HEK293 (cell line): Measurements from ENCODE around the gene CPNE4.

Experiments
- ZNF133 ChIP-seq: fragments of 450-650 bp; formaldehyde crosslinking; IDR thresholded peaks from 2 replicates; pipeline ENCODE4 v1.5.1; 2016; ENCODE audit warnings: missing biosample characterization, missing genetic modification characterization
- ZNF274 ChIP-seq, 2 experiments: fragments of 200-500 bp in 1 of 2; fragments of 450-650 bp in 1 of 2; sonication (Bioruptor generic) in 1 of 2; formaldehyde crosslinking in 1 of 2; IDR thresholded peaks; 2 replicates each; pipeline versions ENCODE4 v1.5.1 to v1.6.1; 2014 to 2016; ENCODE audit warnings: borderline replicate concordance in 1 of 2, inconsistent platforms in 1 of 2, low read length in 1 of 2, missing biosample characterization in 1 of 2, missing genetic modification characterization in 1 of 2
- TF ChIP-seq, protein P1 (sequence below): fragments of 450-650 bp; formaldehyde crosslinking; IDR thresholded peaks from 2 replicates; pipeline ENCODE4 v1.5.1; 2016; ENCODE audit warnings: missing biosample characterization, missing genetic modification characterization

- TF ChIP-seq ZNF133 (tag by site-specific recombination) (no peak), ZNF274 (IDR thresholded peaks at IDR 0.05; ENCODE audit: low read length) (no peak), ZNF274 (tag by site-specific recombination; IDR thresholded peaks at IDR 0.05; ENCODE audit: borderline replicate concordance) (no peak)
- TF ChIP-seq, protein P1, sequence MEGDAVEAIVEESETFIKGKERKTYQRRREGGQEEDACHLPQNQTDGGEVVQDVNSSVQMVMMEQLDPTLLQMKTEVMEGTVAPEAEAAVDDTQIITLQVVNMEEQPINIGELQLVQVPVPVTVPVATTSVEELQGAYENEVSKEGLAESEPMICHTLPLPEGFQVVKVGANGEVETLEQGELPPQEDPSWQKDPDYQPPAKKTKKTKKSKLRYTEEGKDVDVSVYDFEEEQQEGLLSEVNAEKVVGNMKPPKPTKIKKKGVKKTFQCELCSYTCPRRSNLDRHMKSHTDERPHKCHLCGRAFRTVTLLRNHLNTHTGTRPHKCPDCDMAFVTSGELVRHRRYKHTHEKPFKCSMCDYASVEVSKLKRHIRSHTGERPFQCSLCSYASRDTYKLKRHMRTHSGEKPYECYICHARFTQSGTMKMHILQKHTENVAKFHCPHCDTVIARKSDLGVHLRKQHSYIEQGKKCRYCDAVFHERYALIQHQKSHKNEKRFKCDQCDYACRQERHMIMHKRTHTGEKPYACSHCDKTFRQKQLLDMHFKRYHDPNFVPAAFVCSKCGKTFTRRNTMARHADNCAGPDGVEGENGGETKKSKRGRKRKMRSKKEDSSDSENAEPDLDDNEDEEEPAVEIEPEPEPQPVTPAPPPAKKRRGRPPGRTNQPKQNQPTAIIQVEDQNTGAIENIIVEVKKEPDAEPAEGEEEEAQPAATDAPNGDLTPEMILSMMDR (tag by site-specific recombination) = no peak
Observed at GRCh38 chr3:131549340-131549739, 485.5 kb downstream of the CPNE4 start.
